GM21447 (cell line): ENCODE measurements around the gene MC3R.
"Not testable (repeated sequence)": the region's sequence is repeated elsewhere in the genome, so short reads cannot be mapped to it uniquely, and the experiment has no call there.

Source experiments
- ATAC-seq: cut with Tn5 transposase; IDR thresholded peaks from one replicate; pipeline ENCODE4 v1.9.1; 2021; ENCODE audit not compliant: unreplicated experiment

The MC3R gene

DNA sequence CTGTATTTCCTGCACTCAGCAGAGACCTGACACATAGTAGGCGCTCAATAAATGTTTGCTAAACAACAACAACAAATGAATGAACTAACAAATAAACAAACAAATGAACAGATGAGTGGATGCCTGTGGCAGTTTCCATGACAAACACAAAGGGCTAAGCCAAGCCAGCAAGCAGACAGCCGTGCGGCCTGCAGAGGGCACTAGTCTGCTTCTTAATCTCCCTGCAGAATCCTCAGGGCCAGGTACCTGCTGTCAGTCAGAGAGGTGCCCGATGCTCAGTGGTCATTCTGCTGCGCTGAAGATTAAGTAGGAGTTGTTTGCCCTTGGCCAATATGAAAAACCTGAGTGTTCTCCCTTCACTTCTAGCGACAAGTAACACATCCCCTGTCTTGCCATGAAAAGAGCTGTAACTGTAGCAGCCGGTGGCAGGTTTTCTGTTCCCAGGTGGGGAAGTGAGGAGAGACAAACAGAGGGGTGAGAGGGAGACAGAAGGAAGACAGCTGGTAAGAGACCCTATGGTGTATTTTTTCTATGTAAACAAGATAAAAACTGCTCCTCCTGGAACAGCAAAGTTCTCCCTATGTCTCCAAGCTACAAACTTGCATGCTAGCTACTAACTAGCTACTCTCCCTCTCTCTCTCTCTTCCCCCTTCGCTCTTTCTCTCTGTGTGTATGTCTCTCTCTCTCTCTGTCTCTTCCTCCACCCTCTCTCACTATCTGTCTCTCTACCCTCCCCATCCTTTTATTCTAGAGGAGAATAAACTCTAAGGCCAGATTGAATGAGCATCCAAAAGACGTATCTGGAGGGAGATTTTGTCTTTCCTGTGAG lies at the start of gene MC3R:
Gene MC3R, plus strand, starts transcription at position 779 of the 829 bp plus-strand sequence. CDS start 112 bp downstream, outside the sequence.
- no peak for ATAC-seq

DNA sequence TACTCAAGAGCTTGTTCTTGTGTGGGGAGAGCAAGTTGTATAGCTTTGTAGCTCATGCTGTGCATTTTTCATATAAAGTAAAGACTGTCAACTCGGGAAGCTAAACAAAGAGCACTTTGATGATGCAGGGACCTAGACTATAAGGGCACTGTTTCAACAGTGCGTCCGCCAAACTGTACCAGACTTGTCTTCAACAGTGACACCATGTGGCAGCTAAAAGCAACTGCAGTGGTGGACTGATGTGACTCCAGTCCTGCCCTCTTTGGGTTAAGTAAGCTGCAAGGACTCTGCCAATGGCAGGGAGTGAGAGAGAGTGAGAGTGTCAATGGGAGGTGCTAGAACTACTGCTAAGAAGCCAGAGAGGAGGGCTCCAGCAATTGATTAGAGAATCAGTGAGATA lies 48.1 kb upstream of the MC3R start:
- ATAC-seq: no peak

DNA sequence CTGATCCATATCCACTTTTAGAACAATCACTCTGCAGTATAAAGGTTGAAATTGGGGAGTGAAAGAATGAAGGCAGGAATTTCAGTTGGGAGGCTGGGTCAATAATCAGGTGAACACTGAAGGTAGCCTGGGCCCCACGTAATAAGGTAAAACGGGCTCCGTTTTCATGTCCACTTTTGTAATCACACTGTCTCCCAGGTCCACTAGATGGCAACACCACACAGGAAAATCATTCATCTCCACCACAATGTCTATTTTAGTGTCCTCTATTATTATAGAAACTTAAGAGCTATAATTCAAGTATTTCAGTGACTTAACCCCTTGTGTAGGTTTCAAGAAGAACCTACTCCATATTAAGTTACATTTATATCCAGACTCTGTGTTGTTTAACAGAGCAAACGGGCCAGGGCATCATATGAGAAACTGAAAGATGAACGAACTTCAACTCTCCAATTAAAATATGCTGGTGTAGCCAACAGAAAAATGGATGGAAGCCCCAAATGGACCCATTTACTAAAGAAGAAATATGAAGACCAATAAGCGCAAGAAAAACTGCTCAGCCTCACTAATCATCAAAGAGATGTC lies 45.9 kb upstream of the MC3R start:
- no peak for ATAC-seq

DNA sequence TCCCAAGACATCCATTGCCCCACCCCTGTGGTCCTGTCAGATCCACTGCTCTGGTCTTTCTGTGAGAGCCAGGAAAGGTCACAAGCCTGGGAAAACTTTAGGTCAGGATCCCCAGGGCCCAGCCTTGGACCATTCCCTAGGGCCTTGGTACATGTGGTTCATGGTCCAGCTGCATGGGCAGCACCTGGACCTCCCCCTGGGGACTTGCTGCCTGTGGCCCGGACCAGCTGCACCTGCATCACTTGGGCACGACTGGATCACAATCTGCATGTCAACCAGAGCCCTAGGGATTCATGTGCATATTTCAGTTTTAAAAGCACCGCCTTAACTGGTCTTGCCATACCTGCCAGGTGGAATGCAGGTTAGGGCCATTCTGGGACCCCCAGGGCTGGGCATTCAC lies 44.3 kb upstream of the MC3R start:
- ATAC-seq: no peak

DNA sequence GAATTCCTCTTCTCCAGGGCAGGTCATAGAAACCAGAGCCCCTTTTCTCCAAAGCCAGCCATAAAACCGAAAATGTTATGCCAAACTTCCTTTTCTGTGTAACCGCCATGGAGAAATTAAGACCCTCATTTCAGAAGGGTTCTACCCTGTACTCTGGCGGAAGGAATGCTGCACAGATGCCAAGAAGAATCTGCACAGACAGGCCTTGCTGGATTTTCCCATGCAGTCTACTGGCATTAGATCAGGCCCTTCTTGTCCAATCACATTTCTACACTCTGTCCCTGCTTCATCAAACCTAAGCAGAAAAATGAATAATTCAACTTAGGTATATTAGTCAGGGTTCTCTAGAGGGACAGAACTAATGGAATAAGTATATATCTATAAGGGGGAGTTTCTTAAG lies 43.2 kb upstream of the MC3R start:
- no peak for ATAC-seq

DNA sequence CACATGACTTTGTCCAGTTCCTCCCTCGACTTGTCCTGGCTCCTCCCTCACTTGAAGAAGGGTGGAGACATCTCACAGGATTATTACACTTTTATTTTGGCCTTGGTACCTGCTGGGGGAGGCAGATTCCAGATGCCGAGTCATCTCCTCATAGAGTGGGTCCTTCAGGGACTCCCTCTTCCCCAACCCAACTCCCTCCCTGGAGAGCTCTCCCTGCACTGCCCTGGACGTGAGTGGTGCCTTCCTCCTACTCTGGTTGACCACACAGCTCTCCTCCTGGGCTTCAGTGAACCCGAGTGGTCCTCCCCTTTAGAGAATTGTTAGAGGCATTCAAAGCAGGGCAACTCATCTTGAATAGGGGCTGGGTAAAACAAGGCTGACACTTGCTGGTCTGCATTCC lies 40.9 kb upstream of the MC3R start:
- ATAC-seq: no peak

DNA sequence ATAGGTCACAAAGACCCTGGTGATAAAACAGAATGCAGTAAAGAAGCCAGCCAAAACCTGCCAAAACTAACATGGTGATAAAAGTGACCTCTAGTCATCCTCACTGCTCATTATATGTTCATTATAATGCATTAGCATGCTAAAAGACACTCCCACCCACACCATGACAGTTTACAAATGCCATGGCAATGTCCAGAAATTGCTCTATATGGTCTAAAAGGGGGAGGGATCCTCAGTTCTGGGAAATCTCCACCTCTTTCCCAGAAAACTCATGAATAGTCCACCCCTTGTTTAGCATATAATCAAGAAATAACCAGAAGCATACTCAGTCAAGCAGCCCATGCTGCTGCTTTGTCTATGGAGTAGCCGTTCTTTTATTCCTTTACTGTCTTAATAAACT lies 40.4 kb upstream of the MC3R start:
- ATAC-seq: no peak

DNA sequence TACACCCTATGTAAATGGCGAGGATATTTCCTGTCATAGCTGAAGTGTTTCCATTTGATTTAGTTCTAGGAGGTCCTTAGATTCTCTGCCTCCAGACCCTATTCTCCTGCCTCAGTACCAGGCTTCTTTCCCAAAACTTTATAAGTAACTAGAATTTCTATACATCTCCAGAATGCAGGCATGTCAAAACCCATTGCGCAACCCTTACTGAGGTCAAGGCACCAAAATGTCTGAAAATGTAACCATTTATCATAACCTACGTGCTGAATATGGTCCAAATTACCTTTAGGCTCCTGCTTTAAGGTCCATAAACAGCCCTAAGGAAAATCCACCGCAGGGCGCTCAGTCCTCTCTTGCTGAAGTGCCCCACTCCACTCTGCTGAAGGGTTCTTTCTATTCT lies 37.5 kb upstream of the MC3R start:
- no peak for ATAC-seq

DNA sequence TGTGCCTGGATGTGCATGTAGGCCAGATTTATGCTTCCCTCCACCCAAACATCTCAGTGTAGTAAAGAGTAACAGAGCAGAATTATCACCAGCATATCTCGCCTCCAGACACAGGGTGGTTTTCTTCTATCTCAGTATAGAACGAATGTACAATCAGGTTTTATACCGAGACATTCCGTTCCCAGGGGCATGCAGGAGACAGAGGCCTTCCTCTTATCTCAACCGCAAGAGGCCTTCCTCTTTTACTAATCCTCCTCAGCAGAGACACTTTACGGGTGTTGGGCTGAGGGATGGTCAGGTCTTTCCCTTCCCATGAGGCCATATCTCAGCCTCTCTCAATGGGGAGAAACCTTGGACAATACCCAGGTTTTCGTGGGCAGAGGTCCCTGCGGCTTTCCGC lies 36.4 kb upstream of the MC3R start:
- ATAC-seq: no peak

DNA sequence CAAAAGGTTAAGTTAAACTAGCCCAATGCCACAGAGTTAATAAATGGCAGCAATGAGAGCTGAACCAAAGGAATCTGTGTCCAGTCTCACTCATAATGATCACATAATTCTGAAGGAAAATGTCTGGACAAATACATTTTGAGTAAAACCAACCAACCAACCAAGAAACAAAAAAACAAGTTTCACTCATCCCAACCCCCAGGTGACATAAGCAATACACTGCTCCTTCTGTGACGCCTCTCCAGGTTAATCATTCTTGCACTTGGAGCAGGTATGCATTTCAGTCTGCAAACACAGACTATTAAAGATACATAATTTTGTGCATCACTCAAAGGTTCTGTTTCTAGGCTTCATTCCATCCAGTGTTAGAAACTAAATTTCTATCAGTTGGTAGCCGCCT lies 35.2 kb upstream of the MC3R start:
- ATAC-seq: no peak

DNA sequence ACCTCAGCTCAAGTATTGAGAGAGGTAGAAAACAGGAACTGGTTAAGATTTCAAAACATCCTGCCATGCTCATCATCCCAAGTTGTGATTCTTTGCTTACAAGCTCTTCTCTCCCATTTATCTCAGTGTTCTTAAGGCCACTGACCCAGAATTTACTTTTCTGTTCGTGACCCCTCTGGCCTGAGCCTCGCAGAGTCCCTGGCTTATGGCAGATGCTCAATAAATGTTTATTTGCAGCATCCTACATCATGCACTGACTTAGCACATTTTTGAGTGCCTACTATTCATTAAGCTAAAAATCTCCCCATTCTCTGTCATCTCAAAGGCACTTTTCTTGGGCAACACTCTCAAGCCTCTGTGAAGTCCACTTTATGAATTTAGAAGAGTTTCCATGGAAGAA lies 33.4 kb upstream of the MC3R start:
- ATAC-seq: no peak

DNA sequence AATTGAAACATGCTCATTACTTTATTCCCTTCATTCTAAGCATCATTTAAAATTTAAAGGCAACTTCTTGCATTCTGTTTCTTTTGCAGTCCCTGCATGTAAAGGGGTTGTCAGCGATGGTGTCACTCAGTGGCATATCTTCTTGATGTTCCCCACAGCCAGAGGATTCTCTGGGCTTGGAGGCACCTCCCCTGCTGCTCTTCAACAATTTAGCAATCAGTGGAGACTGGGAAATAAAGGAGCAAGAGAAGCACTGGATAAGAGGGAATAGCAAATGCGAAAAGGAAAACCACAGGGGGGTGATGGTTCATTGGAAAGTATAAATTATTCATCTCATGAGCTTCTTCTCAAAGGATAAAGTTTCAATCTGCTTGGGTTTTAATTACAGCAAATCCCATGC lies 30.7 kb upstream of the MC3R start:
- ATAC-seq: no peak

DNA sequence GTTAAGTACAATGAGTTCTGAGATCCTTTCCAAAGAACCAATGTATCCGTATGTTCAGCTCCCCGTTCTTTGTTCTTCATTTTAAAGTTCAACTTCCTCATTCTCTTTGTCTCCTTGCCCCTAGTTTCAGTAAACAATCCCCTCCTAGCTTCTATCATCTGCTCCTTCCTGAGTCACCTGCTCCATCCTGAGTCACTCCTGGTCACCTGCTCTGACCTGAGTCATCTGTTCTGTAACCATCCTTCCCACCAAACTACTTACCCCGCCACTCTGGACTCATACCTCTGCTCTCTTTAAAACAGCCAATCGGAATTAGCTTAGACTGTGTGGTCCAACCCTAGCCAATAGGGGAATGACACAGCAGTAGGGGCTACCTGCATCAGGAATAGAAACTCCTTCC lies 27.3 kb upstream of the MC3R start:
- not testable (repeated sequence) for ATAC-seq

DNA sequence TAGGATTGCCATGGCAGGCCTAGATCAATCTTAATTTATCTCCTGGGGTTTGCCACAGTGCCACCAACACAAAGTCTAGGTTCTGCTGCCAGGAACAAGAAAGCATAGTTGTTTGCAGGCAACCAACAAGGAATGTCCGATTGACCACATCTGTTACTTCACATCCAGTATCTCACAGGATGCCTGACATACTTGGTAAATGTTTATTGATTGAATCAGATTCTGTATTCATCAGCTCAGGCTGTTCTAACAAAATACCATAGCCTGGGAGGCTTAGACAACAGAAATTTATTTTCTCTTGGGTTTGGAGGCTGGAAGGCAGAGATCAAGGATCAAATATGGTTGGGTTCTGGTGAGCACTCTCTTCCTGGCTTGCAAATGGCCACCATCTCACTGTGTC lies 26.3 kb upstream of the MC3R start:
- no peak for ATAC-seq

DNA sequence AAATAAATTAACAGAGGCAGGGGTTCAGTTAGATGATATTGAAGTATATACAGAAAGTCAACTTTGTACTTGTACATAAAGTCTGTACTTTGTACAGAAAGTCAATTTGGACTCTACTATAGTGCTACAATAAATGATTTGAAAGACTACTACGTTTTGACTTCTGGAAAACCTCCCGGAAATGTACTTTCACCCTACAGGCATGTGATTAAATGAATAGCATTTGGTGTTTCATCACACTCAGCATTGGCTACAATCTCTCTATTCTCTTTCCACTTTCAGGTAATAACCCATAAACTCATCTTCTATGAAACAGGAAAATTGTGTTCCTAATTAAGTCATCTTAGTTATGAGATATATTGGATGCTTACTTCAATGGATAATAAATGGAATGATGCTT lies 25.6 kb upstream of the MC3R start:
- no peak for ATAC-seq

DNA sequence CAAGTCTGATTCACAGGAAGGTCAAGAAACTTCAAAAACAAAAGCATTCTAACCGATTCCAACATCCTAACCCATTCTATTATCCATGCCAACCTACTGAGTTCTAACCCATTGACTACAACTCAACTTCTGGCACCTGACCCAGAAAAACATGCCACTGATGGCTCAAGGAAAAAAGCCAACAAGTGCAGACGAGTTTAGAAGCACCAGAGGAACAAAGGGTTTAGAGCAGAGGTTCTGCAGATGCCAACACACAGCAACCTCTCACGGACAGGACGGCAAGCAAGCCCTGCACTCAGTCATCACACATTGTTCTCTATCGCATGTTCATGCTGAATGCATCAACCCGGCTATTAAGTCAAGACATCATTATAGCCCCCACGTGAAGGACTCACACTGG lies 25.2 kb upstream of the MC3R start:
- ATAC-seq: no peak

DNA sequence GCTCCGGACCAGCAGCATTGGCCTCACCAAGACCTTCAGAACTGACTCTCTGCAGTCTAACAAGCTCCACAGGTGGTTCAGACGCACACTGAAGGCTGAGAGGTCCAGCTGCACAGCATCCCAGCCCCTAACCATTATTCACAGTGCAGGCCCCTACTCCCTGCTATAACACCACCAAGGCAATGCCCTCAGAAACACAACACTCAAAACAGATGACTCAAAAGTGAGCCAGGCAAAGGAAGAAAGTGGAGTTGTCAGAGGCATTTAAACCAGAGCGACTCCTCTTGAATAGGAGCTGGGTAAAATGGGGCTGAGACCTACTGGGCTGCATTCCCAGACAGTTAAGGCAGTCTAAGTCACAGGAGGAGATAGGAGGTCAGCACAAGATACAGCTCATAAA lies 20.5 kb upstream of the MC3R start:
- no peak for ATAC-seq

DNA sequence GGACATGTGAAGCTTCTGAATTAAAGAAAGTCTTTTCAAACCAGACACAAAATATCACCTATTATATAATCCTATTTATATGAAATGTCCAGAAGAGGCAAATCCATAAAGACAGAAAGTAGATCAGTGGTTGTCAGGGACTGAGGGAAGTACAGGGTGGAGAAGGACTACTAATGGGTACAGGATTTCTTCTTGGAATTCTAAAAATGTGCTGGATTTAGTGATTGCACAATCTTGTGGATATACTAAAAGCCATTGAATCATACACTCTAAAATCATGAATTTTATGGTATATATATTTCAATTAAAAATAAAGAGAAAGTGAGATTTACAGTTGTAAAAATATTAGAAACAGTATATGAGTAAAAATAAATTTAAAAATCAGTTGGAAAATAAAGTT lies 18.7 kb upstream of the MC3R start:
- ATAC-seq: no peak

DNA sequence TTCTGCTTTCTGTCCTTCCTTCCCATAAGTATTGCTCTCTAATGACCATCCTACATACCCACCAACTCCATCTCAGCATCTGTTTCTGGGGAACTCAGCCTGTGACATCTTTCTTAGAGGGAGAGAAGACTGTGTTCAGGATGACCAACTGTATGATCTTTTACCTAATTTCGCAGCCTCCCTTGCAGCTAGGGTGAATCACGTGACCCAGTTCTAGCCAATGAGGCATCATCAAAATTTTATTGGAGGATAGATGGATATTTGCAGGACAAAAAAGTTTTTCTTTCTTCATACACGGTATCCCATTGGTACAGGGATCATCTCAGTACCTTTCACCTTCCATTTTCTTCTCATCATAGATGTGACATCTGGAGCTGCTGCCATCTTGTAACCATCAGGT lies 14.4 kb upstream of the MC3R start:
- ATAC-seq: no peak

DNA sequence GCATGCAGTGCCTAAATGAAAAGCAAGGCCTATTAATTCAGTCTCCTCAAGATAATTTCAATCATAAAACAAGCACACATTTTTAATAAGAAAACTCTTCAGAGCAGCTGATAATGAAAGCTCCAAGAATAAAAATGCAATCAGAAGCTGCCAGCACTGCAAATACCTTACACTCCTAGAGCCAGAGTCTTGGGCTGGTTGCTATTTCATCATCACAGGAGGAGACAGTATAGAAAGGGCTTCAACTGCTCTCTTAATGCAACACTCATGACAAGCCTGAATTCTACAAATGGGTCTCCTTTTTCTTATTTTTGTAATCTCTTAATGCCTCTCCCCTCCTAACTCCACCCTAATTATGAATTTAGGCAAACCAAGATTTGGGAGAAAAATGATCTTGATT lies 11.2 kb upstream of the MC3R start:
- no peak for ATAC-seq

DNA sequence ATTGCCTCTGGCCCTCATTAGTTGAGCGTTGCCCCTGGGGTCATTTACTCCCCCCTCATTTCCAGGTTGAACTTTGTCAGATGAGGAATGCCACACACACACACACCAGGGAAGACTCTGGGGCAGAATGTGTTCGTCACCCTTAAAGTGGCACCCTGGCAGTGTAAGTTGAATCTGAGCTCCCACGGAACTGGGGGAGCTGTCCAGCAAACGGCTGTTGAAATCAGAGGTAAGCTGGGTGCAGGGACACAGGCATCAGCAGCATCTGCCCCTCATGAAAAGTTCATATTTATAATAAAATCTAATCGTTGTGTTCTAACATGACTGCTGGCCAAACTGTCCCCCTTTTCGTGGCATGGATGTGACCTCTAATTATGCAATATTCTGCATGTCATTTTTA lies 4.3 kb upstream of the MC3R start:
- ATAC-seq: no peak

DNA sequence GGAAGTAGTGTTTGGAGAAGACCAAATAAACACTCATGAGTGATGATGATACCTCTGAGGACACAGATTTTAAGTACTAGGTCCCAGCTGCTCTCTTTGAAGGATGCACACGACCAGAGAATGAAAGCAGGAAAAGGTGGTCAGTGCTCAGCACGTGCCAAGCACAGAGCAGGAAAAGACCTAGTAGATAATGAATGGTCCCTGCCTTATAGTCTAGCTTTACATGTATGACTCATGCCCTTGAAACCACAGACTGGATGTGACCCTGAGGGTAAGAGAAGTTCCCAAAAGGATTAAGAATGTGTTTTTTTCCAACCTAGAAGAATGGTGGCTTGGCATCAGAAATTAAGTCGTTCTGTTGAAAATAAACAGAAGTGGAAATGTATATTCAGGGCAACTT lies 2.8 kb upstream of the MC3R start:
- ATAC-seq: no peak
